HG02852 (cell line): Measurements from ENCODE around the gene JMJD7.

Source experiments
- ATAC-seq: cut with Tn5 transposase; IDR thresholded peaks from one replicate; pipeline ENCODE4 v1.9.1; 2021; ENCODE audit warnings: mild to moderate bottlenecking, moderate library complexity; ENCODE audit not compliant: unreplicated experiment

Gene JMJD7

DNA sequence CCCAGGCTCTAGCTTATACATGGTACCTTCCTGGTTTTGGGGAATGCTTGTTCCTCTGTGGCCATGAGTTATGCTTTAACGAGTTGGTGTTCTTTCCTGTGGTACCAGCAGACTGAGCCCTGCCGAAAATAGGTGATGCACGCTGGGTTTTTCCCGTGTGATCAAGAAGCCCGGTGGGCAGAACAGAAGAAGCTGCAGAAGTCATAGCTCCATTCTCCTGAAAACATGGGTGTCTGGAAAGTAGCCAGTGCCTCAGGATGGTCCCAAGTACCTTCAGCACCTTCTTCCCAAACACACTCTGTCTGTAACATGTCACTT is 28.4 kb upstream of the JMJD7 start:
- ATAC-seq: no peak

DNA sequence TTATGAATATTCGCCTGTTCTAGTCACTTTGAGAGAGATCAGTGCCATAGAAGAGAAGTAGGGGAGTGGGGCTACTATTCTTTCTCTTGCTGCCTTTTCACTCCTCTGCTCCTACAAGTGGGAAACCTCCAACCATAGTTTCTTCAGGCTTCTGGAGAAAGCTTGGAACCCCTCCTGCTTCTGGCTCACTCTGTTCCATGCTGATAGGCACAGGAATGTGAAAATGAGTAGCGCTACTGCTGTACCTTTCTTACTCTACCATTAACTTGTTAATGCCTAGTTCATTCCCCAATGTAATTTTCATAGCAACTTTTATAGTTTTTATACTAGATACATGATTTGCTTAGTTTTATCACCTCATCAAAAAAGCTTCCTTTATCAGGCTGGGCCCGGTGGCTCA is 26.7 kb upstream of the JMJD7 start:
- ATAC-seq: no peak

DNA sequence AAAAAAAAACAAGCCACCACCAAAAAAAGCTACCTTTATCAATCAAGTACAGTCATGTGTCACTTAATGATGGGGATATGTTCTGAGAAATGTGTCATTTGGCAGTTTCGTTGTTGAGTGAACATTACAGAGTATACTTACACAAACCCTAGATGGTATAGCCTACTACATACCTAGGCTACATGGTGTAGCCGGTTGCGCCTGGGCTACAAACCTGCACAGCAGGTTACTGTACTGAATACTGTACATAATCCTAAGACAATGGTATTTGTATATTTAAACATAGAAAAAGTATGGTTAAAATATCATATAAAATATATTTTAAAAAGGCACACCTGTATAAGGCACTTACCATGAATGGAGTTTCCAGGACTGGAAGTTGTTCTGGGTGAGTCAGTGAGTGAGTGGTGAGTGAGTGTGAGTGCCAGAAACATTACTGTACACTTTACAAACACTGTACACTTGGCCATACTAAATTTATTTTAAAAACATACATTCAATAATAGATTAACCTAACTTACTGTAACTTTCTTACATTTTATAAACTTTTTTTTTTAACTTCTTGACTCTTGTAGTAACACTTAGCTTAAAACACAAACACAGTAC is 25.9 kb upstream of the JMJD7 start:
- no peak for ATAC-seq

DNA sequence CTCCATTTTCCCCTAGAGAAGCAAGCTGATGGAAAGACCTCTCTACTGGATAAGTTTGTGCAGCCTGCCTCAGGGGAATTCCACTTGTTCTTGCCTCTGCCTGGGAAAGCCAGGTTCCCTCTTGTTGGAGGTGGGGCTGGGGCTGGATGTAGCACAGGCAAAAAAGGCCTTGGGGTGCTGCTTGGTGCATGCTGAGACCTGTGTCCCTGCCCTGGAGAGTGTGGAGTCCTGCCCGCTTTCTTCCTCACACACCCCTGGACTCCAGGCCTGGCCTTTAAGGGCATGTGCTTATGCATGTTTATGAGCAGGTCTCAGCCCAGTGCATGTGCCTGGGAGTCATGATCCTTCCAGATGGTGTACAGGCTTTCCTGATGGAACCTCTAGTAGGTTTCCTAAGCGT is 23.5 kb upstream of the JMJD7 start:
- ATAC-seq: no peak

DNA sequence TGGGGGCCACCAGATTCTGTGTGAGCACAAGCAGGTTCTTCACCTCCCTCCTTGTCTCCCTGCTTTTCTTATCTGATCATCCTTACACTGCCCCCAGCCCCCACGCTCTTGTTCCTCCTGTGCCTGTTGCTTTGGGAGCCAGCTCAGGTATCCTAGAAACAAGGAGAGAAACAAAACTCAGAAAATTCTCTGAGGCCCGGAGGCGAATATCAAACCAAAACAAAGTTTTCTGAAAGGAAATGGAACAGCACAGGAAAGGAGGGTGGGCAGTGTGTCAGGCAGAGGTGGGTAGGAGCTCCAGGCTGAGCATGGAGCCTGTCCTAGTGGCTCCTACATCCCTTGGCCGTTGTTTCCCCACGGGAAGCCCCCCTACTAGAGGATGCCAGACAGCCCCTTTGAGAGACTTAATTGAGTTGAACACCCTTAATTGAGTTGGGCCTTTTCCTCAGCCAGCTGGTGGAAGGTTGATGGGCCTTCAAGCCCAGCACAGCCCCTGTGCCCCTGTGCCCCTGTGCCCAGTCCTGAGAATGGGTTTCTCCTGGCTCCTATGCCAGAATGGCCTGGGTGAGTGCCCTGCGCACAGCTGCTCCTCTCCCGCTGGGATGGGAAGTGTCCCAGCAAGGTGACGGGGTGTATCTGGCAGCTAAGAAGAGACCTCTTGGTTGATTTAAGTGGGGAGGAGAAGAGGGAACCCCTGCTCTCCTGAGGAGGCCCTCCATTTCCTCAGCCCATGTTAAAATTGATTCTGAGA is 22.8 kb upstream of the JMJD7 start:
- ATAC-seq: no peak

DNA sequence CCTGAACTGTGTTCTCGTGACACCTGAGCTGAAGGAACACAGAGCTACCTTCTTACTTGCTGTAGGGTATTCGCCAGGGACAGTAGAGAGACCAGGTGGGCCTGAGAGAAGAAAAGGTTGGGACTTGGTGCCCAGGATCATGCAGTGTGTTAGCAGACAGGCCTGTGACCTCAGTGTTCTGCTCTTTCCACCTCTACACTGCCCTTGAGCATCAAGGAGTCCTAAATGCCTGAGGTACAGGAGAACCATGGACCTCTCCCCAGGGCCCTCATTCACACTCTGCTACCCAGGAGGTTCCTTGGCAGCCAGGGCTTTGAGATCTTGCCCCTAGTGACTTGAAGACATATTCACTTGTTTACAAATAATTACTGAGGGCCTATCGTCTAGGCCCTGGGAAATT is 22.2 kb upstream of the JMJD7 start:
- no peak for ATAC-seq

DNA sequence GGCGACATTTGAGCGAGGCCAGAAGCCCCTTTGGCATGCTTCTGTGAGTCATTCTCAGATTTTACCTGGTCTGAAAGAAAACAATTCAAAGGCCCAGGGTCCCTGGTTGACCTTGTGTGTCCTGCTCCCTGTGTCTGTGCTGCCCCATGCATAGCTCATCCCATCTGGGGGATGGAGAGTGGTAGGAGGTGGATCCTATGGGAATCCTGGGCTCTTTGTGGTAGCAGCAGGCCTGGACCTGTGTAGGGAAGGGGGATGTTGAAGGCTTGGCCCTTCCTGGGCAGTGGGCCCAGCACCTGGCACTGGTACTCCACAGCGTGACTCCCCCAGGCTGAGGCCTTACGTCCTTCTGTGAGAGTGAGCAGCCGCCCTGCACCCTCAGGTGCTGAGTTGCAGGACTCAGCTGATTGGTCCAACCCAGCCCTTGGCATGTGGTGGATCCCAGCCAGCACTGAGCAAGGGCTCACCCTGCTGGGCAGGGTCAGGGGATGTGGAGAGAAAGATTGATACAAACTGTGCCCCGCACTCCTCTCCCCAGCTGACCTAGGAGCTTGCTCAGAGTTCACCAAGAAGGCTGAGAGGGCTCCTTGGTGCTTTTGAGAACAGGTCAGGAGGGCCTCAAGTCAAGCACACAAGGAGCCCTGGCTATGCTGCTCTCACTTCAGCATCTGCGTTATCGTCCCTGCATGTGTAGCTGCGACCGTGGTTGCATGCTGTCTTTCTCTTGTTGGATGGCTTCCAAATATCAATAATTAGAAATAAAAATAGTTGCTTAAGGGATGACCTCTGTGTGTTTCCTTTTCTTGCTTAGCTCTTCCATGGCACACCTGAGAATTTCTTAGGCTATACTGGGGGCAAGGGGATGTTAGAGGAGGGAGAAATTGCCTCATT is 21.4 kb upstream of the JMJD7 start:
- ATAC-seq: no peak

DNA sequence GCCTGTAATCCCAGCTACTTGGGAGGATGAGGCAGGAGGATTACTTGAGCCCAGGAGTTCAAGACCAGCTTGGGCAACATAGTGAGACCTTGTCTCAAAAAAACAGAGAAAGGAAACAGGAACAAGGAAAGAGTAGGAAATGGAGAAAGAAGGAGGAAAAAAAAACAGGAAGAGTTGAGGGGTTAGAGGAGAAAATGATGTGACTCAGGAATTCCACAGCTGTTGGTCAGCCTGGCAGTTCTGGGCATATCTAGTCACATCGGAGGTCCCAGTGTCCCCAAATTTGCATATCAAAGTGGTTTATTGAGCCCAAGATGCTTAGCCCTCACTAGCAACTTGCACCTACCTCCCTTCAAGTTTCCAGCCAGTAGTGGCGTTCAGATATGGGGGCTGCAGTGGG is 18.8 kb upstream of the JMJD7 start:
- ATAC-seq: no peak

DNA sequence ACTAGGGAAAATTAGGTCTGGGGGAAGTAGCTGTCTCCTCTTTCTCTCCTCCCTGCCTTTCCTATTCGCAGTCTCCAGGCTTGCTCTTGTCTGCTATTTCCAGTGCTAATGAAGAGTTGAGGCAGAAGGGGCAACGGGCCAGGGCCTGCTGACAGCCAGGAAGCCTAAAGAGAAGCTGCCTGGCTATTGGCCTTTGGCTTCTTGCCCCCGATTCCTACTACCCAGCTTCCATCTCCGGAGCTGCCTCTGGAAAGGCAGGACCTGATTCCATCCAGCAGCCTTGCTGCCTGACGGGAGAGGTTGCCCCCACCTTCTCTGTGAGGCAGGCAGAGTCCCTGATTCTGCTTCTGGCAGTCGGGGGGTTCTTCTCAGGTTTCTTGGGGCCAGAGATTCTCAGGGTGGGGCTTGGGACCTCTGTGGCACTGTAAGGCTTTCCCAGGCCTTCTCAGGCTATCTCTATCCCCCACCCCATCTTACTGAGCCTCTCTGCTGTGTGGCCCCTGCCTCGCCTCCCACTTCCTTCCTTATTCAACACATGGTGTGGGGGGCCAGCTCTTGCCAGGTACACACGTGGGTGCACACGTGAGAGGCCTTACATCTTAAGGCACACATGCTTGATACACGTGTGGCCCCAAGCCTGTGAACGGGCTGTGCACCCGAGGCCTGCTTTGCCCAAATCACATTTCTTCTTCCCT is 18.2 kb upstream of the JMJD7 start:
- no peak for ATAC-seq

DNA sequence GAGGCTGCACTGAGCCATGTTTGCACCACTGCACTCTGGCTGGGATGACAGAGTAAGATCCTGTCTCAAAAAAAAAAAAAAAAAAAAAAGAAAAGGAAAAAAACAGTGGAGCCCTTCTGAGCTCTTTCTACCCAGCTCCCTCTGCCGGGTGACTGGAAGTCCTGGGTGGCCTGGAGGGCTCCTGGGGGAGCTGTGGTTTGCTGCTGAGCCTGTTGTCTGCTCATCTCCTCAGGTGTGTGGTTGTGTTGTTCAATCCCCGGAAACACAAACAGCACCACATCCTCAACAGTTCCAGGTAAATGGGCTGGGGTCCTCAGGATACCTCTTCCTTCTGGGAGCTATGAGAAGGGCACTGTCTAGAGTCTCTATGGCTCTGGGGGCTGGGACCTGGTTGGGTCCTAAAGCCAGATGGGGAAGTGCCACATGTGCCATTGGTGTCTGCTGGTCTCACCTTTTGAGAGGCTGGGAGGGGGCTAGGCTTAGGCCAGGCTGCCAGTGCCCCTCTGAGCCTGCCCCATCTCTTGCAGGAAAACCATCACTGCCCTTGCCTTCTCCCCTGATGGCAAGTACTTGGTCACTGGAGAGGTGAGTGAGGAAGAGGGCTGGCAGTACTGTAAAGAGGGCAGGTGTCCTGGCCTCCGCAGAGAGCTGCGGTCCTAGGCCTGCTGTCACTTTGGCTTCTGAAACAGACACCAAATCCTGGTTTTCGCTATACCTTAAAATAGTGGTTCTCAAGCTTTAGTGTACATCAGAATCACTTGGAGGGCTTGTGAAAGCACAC is 17.1 kb upstream of the JMJD7 start:
- ATAC-seq: no peak

DNA sequence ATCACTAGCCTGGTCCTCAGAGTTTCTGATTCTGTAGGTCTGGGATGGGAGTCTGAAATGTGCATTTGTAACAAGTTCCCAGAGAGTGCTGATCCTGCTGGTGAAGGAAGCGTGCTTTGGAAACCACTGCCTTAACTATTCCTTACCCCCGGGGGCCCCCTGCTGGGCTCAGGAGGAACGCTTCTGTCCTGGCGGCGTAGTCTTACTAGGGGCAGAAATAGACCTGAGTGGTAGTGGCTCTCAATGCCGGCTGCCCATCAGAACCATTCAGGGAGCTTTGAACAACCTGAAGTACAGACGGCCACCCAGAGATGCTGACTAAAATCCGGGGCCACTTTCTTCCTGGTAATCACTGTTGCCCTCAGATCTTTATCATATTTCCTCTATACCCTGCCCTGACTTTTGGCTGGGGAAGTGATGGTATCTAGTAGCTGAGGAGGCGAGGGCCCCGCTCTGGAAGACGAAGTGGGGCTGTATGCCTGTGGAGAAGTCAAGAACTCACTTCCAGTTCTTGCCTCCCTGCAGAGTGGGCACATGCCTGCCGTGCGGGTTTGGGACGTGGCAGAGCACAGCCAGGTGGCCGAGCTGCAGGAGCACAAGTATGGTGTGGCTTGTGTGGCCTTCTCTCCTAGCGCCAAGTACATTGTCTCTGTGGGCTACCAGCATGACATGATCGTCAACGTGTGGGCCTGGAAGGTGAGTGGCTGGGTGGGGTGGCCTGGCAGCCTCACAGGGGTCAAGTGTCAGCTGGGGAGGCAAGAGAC is 16.3 kb upstream of the JMJD7 start:
- ATAC-seq: no peak

DNA sequence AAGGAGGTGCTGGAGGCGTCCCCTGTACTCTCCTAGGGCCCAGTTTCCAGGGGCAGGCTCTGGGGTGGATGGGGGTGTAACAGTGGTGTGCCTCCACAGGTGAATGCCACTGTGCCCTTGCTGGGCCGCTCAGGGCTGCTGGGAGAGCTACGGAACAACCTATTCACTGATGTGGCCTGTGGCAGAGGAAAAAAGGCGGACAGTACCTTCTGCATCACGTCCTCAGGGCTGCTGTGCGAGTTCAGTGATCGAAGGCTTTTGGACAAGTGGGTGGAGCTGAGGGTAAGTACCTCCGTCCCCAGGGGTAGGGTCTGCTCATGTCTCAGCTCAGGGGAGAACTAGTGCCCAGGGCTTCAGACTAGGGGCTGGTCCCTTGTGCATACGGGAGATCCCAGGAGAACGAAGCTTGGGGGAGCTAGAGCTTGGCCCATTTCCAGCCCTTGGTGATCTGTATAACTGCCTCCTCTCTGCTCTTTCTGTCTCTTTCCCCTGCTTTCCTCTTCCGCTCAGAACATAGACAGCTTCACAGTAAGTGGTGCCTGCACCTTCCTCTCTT is 15.0 kb upstream of the JMJD7 start:
- no peak for ATAC-seq

DNA sequence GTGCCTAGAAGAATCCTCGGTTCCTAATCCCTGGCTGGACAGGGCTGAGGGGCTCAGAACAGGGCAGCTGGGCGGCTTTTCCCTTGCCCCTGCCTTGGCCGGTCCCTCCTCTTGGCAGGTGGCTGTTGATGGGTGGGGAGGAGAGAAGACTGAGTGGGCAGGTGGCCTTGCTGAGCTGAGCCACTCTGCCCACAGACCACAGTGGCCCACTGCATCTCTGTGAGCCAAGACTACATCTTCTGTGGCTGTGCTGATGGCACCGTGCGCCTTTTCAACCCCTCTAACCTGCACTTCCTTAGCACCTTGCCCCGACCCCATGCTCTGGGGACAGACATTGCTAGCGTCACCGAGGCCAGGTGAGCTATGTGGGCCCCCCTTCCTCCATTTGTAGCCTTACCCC is 14.5 kb upstream of the JMJD7 start:
- ATAC-seq: no peak

DNA sequence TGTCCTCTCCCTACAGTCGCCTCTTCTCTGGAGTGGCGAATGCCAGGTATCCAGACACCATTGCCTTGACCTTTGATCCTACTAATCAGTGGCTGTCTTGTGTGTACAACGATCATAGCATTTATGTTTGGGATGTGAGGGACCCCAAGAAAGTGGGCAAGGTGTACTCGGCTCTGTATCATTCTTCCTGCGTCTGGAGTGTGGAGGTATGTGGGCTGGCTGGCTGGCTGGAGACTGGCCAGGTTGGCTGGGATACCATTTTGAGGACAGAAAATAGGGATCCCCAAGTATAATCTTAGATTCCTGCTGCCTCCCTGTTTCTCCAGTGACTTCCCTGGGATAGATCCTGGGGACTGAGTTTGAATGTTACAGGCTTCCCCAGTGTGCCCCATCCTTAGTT is 13.4 kb upstream of the JMJD7 start:
- ATAC-seq: no peak

DNA sequence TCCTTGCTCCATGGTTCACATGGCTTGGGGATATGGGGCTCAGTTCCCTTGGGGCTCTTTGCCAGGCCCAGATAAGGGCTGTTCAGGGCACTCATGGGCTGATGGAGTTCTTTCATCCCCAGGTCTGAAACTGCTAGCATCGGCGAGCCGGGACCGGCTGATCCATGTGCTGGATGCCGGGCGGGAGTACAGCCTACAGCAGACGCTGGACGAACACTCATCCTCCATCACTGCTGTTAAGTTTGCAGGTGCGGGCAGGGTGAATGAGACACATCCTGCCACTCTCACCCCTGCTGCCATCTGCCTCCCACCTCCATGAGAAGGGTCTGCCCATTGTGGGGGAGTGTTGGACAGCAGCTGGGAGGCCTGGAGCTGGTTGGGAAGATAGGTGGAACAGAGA is 11.1 kb upstream of the JMJD7 start:
- ATAC-seq: no peak

DNA sequence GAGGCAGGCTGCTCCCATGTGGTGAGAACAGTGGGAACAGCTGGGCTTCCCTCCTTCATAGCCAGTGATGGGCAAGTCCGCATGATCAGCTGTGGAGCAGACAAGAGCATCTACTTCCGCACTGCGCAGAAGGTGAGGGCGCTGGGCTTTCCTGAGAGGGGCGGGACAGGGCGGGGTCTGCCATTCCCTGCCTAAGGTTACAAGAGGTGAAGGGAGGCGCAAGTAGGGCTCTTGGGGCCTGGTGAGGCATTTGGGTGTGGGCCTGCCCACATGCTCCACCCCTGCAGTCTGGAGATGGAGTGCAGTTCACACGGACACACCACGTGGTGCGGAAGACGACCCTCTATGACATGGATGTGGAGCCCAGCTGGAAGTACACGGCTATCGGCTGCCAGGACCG is 10.6 kb upstream of the JMJD7 start:
- ATAC-seq: no peak

DNA sequence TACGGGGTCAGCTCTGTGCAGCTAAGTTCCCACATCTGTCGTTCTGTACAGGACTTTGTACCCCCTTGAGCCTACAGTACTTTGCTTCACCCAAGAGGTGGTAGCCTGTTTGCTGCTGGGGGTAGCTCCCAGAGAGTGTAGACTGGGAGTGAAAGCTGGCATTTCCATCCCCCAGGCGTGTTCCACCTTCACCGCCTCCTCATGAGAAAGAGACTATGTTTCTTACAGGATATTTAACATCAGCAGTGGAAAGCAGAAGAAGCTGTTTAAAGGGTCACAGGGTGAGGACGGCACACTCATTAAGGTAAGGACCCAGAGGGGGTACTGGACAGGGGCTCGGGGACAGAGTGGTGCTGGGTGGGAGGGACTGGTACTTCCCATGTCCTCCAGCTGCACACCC is 10.1 kb upstream of the JMJD7 start:
- ATAC-seq: no peak

DNA sequence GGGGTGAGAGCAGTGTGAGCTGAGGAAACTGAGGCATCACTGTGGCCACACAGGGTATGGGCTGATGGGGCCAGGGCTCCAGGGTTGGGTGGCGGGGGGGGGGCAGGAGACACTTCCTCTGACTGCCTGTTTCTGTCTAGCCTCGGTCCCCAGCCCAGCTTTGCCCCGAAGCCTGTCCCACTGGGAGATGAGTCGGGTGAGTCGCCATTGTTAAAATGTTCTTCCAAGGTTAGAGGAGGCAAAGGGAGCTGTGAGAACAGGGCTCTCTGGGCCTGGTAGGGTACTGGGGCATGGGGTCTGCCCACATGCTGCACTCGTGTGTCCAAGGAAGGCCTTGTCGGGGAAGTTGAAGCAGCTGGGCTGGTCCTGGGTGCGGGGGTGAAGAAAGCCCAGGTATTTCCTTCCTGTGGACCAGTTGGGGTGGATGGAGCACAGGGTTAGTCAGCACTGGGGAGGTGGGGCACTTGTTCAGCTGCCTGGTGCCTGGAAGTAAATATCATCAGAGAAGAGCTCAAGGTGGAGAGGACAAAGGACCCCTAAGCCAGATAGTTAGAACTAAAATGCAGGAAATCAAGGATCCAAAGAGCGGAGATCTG is 8.3 kb upstream of the JMJD7 start:
- ATAC-seq: no peak

DNA sequence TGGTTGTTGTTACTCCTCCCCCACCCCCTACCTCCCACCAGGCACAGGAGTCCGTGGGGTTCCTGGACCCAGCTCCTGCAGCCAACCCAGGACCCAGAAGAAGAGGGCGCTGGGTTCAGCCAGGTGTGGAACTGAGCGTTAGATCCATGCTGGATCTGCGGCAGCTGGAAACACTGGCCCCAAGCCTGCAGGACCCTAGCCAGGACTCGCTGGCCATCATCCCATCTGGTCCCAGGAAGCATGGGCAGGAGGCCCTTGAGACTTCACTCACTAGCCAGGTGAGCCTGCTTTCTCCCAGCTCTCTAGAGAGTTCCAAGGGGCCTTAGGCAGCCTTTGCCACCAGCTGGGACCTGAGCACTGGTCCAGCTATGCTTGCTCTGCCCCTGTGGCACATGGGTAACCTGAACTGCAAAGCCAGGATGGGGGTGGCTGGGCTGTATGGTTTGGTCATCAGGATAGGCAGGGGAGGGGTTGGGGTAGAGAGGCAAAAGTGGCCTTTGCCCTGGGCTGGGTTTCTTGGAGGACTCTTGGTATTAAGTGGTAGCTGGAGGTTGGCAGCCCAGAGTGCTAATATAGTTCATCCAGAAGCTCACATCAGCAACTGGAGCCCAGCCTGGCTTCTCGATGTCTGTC is 7.0 kb upstream of the JMJD7 start:
- no peak for ATAC-seq
